Measurements from ENCODE around the gene ATR.
"Not testable (repeated sequence)": the region's sequence is repeated elsewhere in the genome, so short reads cannot be mapped to it uniquely, and the experiment has no call there.

Gene ATR
- total RNA-seq: 59.4 to 182 (median 94.1) reads per million in 17 experiments

DNA sequence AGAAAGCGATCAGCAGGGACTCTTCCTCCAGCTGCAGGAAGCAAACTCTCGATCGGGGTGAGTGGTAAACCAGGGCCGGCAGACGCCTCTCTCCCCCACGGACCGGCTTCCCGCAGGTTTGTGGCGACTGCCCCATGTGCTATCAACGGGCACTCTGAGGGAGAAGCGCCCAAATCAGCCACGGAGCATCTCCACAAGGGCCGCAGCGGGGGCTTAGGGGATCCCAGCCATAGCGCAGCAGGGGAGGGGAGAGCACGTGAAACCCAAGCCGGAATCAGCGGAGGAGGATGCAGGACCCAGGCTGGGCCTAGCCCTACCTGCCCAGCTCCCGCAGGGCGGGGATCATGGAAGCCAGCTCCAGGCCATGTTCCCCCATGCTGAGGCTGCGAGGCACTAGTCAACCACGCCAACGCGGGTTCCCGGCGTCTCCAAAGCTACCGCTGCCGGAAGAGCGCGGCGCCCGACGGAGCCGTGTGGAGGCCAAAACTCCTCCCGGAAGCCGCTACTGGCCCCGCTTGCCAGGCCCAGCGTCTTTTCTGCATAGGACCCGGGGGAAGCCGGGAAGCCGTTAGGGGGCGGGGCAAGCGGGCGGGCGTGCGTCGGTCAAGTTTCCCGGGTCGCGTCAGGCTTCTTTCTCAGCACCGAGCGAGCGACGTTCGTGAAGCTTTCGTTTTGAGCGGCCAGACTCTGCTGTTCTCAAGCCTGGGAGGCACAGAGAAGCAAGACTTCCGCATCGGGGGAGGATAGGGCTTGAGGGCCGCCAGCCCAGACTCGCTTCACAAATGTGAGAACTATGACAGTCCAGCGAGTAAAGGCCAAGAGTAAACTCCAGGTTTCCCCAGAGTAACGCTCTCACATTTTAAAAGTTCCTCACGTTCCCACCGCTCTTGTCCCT is at the start of gene ATR:
Gene ATR, minus strand, starts transcription at position 405 of the 895 bp plus-strand sequence. Its CDS starts 29 bp downstream, at position 376.
- DNase-seq: peak; percentile 98 to 99 (median 99)

- DNase-seq: no peak
Observed at GRCh38 chr3:142626971-142627370, 48.4 kb upstream of the ATR start.

DNA sequence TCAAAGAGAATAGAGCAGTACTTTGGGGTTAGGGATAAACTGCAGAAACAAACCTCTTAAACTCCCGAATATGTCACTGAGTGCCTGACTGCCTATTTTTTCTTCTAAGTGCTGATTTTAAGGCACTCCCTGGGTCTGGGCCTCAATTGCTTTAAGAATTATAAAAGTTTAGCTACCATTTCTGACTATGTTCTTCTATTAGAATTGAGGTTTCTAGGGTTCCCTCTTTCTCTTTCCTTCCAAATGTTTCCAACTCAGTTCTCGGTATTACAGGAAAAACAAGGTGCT is 46.6 kb upstream of the ATR start:
- DNase-seq: no peak

- DNase-seq: no peak
Observed at GRCh38 chr3:142624341-142625152, 46.0 kb upstream of the ATR start.

- no peak for DNase-seq
Observed at GRCh38 chr3:142623194-142623593, 44.7 kb upstream of the ATR start.

DNA sequence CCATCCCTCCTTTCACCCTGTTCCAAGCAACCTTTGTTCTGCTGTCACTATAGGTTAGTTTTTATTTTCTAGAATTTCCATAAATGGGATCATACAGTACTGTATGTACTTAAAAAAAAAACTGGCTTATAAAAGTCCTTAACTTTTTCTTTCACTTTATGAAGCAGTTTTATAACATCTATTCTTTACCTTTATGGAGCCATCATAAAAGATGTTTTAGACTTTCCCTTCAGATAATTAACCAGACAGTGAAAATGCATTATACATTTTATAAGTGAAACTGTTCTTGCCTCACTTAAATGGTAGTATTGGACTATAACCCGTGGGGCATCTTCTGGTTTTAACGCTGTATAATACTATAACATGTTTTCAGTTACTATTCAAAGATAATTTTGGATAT is 43.9 kb upstream of the ATR start:
- no peak for DNase-seq

DNA sequence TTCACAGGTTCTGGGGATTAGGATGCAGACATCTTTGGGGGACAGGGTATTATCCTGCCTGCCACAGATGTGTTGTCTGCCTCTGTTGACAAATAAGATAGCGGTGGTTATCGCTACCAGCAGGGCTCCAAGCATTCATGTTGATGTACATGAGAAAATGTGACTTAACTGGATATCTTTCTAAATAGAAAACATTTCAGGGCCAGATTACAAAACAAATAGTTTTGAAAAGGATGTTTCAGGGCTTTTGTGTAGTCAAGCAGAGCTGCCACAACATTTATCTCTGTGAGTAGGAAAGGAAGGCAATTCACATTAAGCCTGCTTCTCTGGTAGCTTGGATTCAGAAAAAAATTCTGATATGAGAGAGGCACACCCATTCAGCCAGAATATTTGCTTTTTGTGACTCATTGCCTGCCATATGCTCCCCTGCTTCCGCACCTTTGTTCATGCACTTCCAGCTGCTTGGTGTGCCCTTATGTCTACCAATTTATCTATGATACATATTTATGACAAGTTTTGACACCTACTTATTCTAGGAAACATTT is 40.5 kb upstream of the ATR start:
- DNase-seq: no peak

DNA sequence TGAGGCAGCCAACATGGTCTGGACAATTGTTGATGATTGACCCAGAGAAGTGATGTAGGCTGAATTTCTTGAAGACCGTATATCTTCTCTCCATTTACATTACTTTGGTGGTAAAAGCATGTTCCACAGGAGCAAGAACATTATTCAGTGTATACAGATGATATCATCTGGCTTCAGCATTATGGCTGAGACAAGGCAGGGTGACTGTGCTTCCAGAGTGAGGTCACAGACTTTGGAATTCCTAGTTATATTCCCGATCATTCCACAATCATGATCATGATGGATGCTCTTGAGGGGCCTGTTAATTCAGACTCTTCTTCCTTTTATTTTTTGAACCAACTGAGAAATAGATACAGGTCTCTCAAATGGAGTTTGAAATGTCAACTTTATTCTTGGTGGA is 36.6 kb upstream of the ATR start:
- no peak for DNase-seq

DNA sequence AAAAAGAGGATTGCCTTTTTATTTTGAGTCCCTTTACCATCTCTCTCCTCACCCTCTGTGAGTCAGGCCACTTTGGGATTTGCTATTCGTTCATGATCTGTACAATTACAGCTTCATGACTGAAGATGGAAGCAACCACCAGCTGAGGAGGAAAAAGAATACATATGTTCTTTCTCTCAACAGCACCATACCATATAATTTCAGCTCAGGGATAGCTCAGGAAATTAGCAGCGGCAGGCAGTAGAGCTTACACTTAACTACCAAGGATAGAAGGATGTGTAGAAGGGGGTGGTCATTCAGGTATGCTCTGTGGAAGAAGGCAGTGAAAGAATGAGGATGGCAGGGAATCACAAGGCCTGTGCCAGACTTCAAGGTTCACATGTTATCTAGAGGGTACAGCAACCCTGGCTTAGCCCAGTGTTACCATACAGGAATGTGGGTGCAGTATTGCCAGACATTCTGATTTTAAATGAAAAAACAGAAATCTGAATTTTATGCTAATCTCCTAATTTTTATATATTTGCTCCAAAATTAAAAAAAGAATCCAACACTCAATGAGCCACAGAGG is 35.6 kb upstream of the ATR start:
- DNase-seq: no peak

GRCh38 chr3:142613491-142613890 is 35.0 kb upstream of the ATR start:
- DNase-seq: no peak

- no peak for DNase-seq
Observed at GRCh38 chr3:142611206-142611605, 32.7 kb upstream of the ATR start.

DNA sequence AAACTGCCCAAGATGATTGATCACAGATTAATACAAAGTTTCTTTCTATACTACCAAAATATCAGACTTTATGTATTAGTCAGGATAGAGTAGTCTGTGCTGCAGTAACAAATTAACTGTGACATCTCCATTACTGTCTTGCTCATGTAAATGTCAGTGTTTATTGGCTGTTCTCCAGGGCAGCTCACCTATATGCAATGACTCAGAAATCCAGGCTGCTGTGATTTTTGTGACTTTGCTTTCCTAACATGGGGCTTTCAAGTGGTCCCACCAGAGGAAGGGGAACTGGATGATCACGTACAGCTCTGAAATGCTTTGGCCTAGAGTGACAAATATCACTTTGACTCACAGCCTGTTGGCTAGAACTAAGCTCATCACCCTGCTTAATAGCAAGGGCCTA is 30.6 kb upstream of the ATR start:
- no peak for DNase-seq

DNA sequence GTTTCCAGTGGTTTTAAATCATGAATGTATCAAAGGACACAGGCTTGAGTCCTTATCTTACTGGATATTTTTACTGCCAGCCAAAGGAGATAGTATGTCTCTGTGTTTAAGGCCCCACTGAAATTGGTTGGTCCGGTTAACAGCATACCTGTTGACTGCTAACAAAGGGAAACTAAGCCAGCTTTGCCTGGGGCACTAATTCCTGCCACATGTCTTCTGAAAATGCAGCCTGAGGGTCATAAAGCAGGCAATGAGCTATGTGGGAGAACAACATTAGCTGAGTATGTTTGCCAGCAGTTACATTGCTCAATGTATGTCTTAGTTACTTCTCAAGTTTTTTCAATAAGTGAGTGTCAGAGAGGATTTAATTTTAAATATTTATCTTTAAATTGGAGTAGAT is 30.1 kb upstream of the ATR start:
- DNase-seq: no peak

- DNase-seq: no peak
Observed at GRCh38 chr3:142604940-142605339, 26.4 kb upstream of the ATR start.

DNA sequence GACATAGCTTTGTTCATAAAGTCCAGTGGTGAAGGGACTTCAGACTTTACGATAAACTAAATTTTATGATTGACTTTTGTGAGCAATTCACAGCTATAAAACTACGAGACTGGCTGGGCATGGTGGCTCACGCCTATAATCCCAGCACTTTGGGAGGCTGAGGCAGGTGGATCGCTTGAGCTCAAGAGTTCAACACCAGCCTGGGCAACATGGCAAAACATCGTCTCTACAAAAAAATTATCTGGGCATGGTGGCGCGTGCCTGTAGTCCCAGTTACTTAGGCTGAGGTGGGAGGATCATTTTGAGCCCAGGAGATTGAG is 24.8 kb upstream of the ATR start:
- DNase-seq: not testable (repeated sequence)

- DNase-seq: no peak
Observed at GRCh38 chr3:142602619-142603385, 24.3 kb upstream of the ATR start.

DNA sequence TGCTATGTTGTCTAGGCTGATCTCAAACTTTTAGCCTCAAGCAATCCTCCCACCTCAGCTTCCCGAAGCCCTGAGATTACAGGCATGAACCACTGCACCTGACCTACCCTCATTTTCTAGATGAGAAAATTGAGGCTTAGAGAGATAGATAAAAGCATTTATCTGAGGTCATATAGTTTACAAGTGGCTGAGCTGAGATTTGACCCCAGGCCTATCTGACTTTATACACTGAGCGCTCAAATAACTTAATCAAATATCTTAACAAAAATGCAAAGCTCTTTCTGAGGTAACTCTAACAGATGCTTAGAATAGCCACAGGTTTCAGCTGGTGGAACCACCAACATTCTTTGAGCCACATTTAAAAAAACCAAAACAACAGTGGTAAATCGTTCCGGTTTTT is 23.2 kb upstream of the ATR start:
- DNase-seq: no peak

- peak in 1 of 4 experiments; percentile 35 for DNase-seq
Observed at GRCh38 chr3:142597906-142598305, 19.4 kb upstream of the ATR start.

- DNase-seq: no peak
Observed at GRCh38 chr3:142596726-142597088, 18.2 kb upstream of the ATR start.

- DNase-seq: peak; percentile 83 to 92 (median 89)
Observed at GRCh38 chr3:142595951-142596725, 17.6 kb upstream of the ATR start, which contains the start of gene PLS1. PLS1 (plus strand) TSS chr3:142596393; CDS start chr3:142664238, 67,845 bp downstream.

DNA sequence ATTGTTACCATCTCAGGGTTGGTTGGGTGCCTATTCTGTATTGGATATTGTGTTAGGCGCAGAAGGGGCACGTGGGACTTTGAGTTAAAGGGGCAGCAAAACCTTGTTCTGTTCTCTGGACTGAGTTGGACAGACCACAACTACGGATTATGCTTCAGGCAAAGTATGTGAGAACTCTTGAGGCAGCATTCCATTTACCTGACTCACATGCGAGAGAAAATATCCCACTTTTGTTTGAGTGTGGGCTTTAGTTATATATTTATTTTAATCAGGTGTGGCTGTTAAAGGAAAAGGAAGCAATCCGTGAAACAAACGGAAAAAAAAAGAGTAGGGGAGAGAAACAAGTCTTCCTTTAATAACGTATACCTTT is 17.0 kb upstream of the ATR start:
- DNase-seq: no peak

GRCh38 chr3:142595141-142595540 is 16.6 kb upstream of the ATR start:
- DNase-seq: no peak

Data from suppressor macrophage (primary cell).